Chondrocyte (in vitro differentiated cells): Measurements from ENCODE around the gene AKAP7. TPM values are rescaled to one million over a fixed set of nuclear protein-coding genes. Genes with fewer than 3 reads are reported as not detected.

Experiments
- DNase-seq: peaks from one replicate; pipeline ENCODE4 v3.0.0; 2021; ENCODE audit warnings: mixed read lengths, low spot score
- H3K27ac Mint-ChIP-seq: one replicate; pipeline ENCODE4 v1.8.0; 2021; ENCODE audit warnings: mild to moderate bottlenecking, moderate library complexity, mixed read lengths; ENCODE audit not compliant: unreplicated experiment
- H3K27me3 Mint-ChIP-seq: 2 replicates; pipeline ENCODE4 v1.8.0; 2021; ENCODE audit warnings: low read depth, mixed read lengths
- H3K36me3 Mint-ChIP-seq: 2 replicates; pipeline ENCODE4 v1.8.0; 2021; ENCODE audit warnings: low read depth, mixed read lengths
- H3K4me1 Mint-ChIP-seq: 2 replicates; pipeline ENCODE4 v1.8.0; 2021; ENCODE audit warnings: low read depth, mild to moderate bottlenecking, mixed read lengths
- H3K4me3 Mint-ChIP-seq: one replicate; pipeline ENCODE4 v1.8.0; 2021; ENCODE audit warnings: mild to moderate bottlenecking, moderate library complexity, mixed read lengths; ENCODE audit not compliant: unreplicated experiment
- H3K9me3 Mint-ChIP-seq: 2 replicates; pipeline ENCODE4 v1.8.0; 2021; ENCODE audit warnings: low read depth, mixed read lengths
- total RNA-seq: library from RNA; stranded (reverse); gene quantifications from 3 replicates; pipeline ENCODE4 v1.2.1, GENCODE V29; 2021
- TF ChIP-seq, protein P1 (sequence below): fragments of 200-600 bp; sonication (generic); IDR thresholded peaks from 2 replicates; pipeline ENCODE4 v1.5.0; 2021; ENCODE audit warnings: antibody characterized with exemption, mild to moderate bottlenecking, moderate library complexity

The AKAP7 gene
- total RNA-seq, 1 donor from 2014 or later = 5.0 TPM

DNA sequence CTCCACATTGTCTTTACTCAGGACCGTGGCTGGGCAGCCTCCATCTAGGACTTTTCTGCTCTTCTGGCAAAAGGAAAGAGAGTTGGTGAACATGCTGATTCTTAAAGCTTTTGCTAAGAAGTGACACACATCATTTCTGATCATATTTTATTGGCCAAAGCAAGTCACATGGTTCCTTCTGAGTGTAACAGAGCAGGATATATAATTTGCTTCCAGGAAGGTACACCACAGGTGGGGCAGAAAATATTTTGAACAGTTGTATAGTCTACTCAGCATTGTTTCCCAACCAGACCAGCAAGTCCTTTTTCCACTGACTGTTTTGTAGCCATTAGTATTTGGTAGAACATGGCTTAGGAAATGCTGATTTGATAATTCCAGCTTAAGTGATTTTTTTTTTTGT, 73.5 kb downstream of the AKAP7 start:
- Mint-ChIP-seq H3K27ac (no peak overlapping the region), H3K9me3 (no peaks in the 10 kb centered on the region), H3K36me3 (no peaks in the 10 kb centered on the region), H3K27me3 (no peaks in the 10 kb centered on the region), H3K4me3 (no peak overlapping the region), H3K4me1 (no peaks in the 10 kb centered on the region)
- TF ChIP-seq, protein P1, sequence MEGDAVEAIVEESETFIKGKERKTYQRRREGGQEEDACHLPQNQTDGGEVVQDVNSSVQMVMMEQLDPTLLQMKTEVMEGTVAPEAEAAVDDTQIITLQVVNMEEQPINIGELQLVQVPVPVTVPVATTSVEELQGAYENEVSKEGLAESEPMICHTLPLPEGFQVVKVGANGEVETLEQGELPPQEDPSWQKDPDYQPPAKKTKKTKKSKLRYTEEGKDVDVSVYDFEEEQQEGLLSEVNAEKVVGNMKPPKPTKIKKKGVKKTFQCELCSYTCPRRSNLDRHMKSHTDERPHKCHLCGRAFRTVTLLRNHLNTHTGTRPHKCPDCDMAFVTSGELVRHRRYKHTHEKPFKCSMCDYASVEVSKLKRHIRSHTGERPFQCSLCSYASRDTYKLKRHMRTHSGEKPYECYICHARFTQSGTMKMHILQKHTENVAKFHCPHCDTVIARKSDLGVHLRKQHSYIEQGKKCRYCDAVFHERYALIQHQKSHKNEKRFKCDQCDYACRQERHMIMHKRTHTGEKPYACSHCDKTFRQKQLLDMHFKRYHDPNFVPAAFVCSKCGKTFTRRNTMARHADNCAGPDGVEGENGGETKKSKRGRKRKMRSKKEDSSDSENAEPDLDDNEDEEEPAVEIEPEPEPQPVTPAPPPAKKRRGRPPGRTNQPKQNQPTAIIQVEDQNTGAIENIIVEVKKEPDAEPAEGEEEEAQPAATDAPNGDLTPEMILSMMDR = no peak
- no peak for DNase-seq

DNA sequence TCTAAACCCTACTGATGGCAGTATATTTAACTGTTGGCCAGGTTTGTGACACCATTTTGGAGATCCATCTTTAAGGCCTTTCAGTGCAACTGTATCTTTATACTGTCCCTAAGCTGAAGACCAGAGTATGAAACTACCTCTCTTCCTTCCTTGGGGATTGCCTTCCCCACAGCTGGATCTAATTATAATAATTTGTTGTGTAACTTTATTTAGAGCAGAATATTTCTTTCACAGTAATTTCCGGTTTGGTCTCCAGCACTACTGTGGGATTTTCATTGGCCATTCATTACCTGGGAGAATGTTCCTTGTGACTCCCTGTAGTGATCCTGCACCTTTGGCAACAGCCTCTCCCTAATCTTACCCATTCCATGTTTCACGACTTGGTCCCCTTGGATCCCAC, 75.2 kb downstream of the AKAP7 start:
- Mint-ChIP-seq H3K27me3 (no peaks in the 10 kb centered on the region), H3K4me1 (no peaks in the 10 kb centered on the region), H3K36me3 (no peaks in the 10 kb centered on the region), H3K27ac (no peak overlapping the region), H3K4me3 (no peak overlapping the region), H3K9me3 (no peaks in the 10 kb centered on the region)
- TF ChIP-seq, protein P1 = no peak
- no peak for DNase-seq

DNA sequence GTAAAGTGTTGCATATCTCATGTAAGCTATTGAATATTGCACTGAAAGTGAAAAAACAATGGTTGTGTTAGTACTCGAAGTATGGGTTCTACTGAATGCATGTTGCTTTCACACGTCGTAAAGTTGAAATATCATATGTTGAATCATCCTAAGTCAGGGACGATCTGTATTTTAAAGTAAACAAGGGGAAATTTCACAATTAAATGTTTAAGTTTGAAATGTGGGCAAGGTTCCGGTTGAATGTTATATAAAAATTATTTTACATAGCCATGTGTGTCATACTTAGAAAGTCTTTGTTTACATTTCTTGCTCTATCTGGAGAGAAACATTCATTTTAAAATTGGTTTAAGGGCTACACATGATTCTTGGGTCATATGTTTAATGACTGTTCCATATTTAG, 76.8 kb downstream of the AKAP7 start:
- TF ChIP-seq, protein P1 = no peak

DNA sequence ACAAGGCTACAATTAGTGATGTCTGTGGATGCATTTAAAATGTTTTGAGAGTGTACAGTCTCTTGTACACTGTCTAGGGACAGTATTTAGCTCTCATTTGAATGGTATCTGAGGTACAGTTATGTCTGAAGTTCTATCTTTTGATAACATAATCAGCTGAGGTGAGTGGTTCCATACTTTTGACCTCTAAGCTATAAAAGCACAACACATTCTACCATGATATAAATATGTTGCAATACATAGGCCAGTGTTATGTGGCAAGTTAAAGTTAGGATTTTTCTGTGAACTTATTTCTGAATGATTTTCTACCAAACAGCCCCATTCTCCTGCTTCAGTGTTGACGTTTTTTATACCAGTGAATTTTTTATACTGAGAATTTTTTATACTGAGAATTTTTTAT, 77.6 kb downstream of the AKAP7 start:
- Mint-ChIP-seq H3K27me3 (no peaks in the 10 kb centered on the region), H3K27ac (no peak overlapping the region), H3K9me3 (no peaks in the 10 kb centered on the region), H3K4me3 (no peak overlapping the region), H3K4me1 (peaks cover 3% of the 10 kb centered on the region), H3K36me3 (no peaks in the 10 kb centered on the region)
- no peak for DNase-seq
- TF ChIP-seq, protein P1 = no peak

More for the DNA sequence above, 76.8 kb downstream of the AKAP7 start:
- H3K9me3 Mint-ChIP-seq = no peaks in the 10 kb centered on the region
- H3K4me1 Mint-ChIP-seq = peaks cover 3% of the 10 kb centered on the region
- H3K4me3 Mint-ChIP-seq = no peak overlapping the region
- no peak for DNase-seq
- H3K27ac Mint-ChIP-seq = no peak overlapping the region
- H3K36me3 Mint-ChIP-seq = no peaks in the 10 kb centered on the region
- H3K27me3 Mint-ChIP-seq = no peaks in the 10 kb centered on the region

DNA sequence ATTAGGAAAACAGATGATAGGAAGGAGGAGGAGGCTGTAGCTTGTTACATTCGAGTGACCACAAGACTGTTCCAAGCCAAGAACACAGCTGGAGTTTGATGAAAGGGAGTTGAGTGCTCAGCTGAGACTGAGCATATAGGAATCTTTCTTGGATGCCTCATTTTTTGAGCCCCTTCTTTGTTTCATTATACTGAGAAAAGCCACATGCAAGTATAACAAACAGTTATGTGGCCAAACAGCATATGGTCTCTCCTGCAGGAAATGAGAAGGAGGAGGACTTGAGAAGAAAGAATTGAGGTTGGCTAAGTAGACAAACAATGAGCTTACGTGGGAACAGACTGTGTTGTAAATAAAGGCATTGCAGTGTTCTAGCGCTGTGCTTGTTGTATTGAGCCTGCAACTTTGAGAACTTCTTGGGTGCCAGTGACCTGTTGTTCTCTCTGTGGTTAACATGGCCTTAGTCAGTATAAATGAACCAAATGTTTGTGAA, 78.3 kb downstream of the AKAP7 start:
- no peaks in the 10 kb centered on the region for H3K27me3 Mint-ChIP-seq
- H3K27ac Mint-ChIP-seq = no peak overlapping the region
- no peak for DNase-seq

More for the DNA sequence above, 78.3 kb downstream of the AKAP7 start:
- no peaks in the 10 kb centered on the region for H3K9me3 Mint-ChIP-seq
- TF ChIP-seq, protein P1 = no peak
- no peaks in the 10 kb centered on the region for H3K36me3 Mint-ChIP-seq
- peaks cover 3% of the 10 kb centered on the region for H3K4me1 Mint-ChIP-seq
- H3K4me3 Mint-ChIP-seq = no peak overlapping the region
